SJCRH30 (cell line): ENCODE data around the gene APOLD1. TPM values are rescaled to one million over a fixed set of nuclear protein-coding genes. Genes with fewer than 3 reads are reported as not detected.
A peak's percentile ranks its signal among the peaks of the same experiment; 100 is the strongest.
"Not testable (repeated sequence)": the region's sequence is repeated elsewhere in the genome, so short reads cannot be mapped to it uniquely, and the experiment has no call there.

ENCODE experiments used
- DNase-seq, 2 experiments: peaks; one replicate each; pipeline ENCODE4 v3.0.0-alpha.2; 2015 to 2020
- H3K27ac ChIP-seq: fragments of 250-450 bp; sonication (Bioruptor Pico); 2 replicates; pipeline ENCODE4 v1.5.1; 2020; ENCODE audit warnings: mild to moderate bottlenecking, moderate library complexity
- H3K27me3 ChIP-seq: fragments of 250-450 bp; sonication (Bioruptor Pico); 2 replicates; pipeline ENCODE4 v1.5.1; 2020; ENCODE audit warnings: mild to moderate bottlenecking, moderate library complexity
- H3K36me3 ChIP-seq: fragments of 250-450 bp; sonication (Bioruptor Pico); 2 replicates; pipeline ENCODE4 v1.5.1; 2020; ENCODE audit warnings: mild to moderate bottlenecking, moderate library complexity
- H3K4me1 ChIP-seq: fragments of 250-450 bp; sonication (Bioruptor Pico); 2 replicates; pipeline ENCODE4 v1.5.1; 2020; ENCODE audit warnings: mild to moderate bottlenecking, moderate library complexity
- H3K4me3 ChIP-seq: fragments of 250-450 bp; sonication (Bioruptor Pico); 2 replicates; pipeline ENCODE4 v1.5.1; 2020; ENCODE audit warnings: mild to moderate bottlenecking, moderate library complexity
- H3K9me3 ChIP-seq: fragments of 250-450 bp; sonication (Bioruptor Pico); replicated peaks from 2 replicates; pipeline ENCODE4 v1.5.1; 2020; ENCODE audit warnings: mild to moderate bottlenecking, moderate library complexity
- total RNA-seq: library from RNA; depleted of rRNA; stranded (reverse); fragments of >200 nt; shearing (Covaris generic); gene quantifications from 2 replicates; pipeline ENCODE4 v1.2.3, GENCODE V29; 2014; rRNA removed

APOLD1 gene
- total RNA-seq, 1 experiment from 2014 or later, result 2.1 TPM

- no peak overlapping the region for H3K4me3 ChIP-seq
- no peaks in the 10 kb centered on the region for H3K9me3 ChIP-seq
- peaks cover 15% of the 10 kb centered on the region; the same call in 1 of the 2 replicates for H3K4me1 ChIP-seq
- no peaks in the 10 kb centered on the region for H3K27me3 ChIP-seq
- H3K36me3 ChIP-seq, result peaks cover 28% of the 10 kb centered on the region
- no peak for DNase-seq
- H3K27ac ChIP-seq, result no peak overlapping the region
Measured at GRCh38 chr12:12835378-12836146, 50.1 kb downstream of the APOLD1 start.

- H3K4me3 ChIP-seq, result no peak overlapping the region
- DNase-seq, result no peak
- H3K27ac ChIP-seq, result no peak overlapping the region
- H3K9me3 ChIP-seq, result no peaks in the 10 kb centered on the region
- peaks cover 15% of the 10 kb centered on the region; the same call in 1 of the 2 replicates for H3K4me1 ChIP-seq
- no peaks in the 10 kb centered on the region for H3K27me3 ChIP-seq
- H3K36me3 ChIP-seq, result peaks cover 22% of the 10 kb centered on the region
Measured at GRCh38 chr12:12836571-12836970, 51.1 kb downstream of the APOLD1 start.

GRCh38 chr12:12837025-12837812, 51.8 kb downstream of the APOLD1 start:
- peak; percentile 40 to 73 for DNase-seq
- H3K36me3 ChIP-seq, result peaks cover 18% of the 10 kb centered on the region
- no peak overlapping the region for H3K4me3 ChIP-seq
- H3K27ac ChIP-seq, result no peak overlapping the region
- H3K9me3 ChIP-seq, result no peaks in the 10 kb centered on the region
- H3K27me3 ChIP-seq, result no peaks in the 10 kb centered on the region
- peaks cover 15% of the 10 kb centered on the region; the same call in 1 of the 2 replicates for H3K4me1 ChIP-seq

GRCh38 chr12:12837813-12838153, 52.3 kb downstream of the APOLD1 start:
- Histone ChIP-seq H3K27me3 (no peaks in the 10 kb centered on the region), H3K27ac (no peak overlapping the region), H3K4me3 (no peak overlapping the region), H3K36me3 (peaks cover 12% of the 10 kb centered on the region), H3K9me3 (no peaks in the 10 kb centered on the region), H3K4me1 (peaks cover 15% of the 10 kb centered on the region; the same call in 1 of the 2 replicates)
- DNase-seq, result no peak

GRCh38 chr12:12839003-12839395, 53.5 kb downstream of the APOLD1 start:
- H3K27me3 ChIP-seq, result no peaks in the 10 kb centered on the region
- H3K27ac ChIP-seq, result no peak overlapping the region; the same call in 1 of the 2 replicates
- no peak for DNase-seq
- peaks cover 1% of the 10 kb centered on the region; the same call in 1 of the 2 replicates for H3K36me3 ChIP-seq
- no peak overlapping the region for H3K4me3 ChIP-seq
- no peaks in the 10 kb centered on the region for H3K9me3 ChIP-seq
- H3K4me1 ChIP-seq, result peaks cover 15% of the 10 kb centered on the region; the same call in 1 of the 2 replicates

GRCh38 chr12:12839439-12839838, 54.0 kb downstream of the APOLD1 start:
- peaks cover 15% of the 10 kb centered on the region; the same call in 1 of the 2 replicates for H3K4me1 ChIP-seq
- not testable (repeated sequence) for H3K36me3 ChIP-seq, H3K9me3 ChIP-seq, H3K4me3 ChIP-seq, H3K27me3 ChIP-seq, DNase-seq
- H3K27ac ChIP-seq, result peak overlapping the region; percentile 34

GRCh38 chr12:12839873-12840579, 54.6 kb downstream of the APOLD1 start:
- Histone ChIP-seq H3K9me3 (no peaks in the 10 kb centered on the region), H3K27ac (peak overlapping the region; percentile 34), H3K4me3 (no peak overlapping the region), H3K4me1 (peaks cover 15% of the 10 kb centered on the region; the same call in 1 of the 2 replicates), H3K27me3 (no peaks in the 10 kb centered on the region), H3K36me3 (no peaks in the 10 kb centered on the region)
- DNase-seq, result peak; percentile 45 to 69

GRCh38 chr12:12840580-12840899, 55.1 kb downstream of the APOLD1 start:
- peaks cover 15% of the 10 kb centered on the region; the same call in 1 of the 2 replicates for H3K4me1 ChIP-seq

More at GRCh38 chr12:12840580-12840899, 55.1 kb downstream of the APOLD1 start:
- Histone ChIP-seq H3K4me3 (no peak overlapping the region), H3K27me3 (no peaks in the 10 kb centered on the region), H3K9me3 (no peaks in the 10 kb centered on the region), H3K27ac (no peak overlapping the region), H3K36me3 (no peaks in the 10 kb centered on the region)
- DNase-seq, result no peak

Other genes with a start within 250 kb of the APOLD1 start
- gene DUSP16, start 222.8 kb upstream of the APOLD1 start, total RNA-seq, result 5.0 and 5.3 TPM in 2 replicates
- gene CREBL2, start 173.8 kb upstream of the APOLD1 start, total RNA-seq, result 7.6 and 7.9 TPM in 2 replicates
- gene GPR19, start 89.5 kb upstream of the APOLD1 start, total RNA-seq, result 1.1 and 1.3 TPM in 2 replicates
- gene CDKN1B, start 68.3 kb upstream of the APOLD1 start, total RNA-seq, result 37.1 and 37.6 TPM in 2 replicates
- gene DDX47, start 27.7 kb downstream of the APOLD1 start, total RNA-seq, result 86.8 and 98.2 TPM in 2 replicates
- 15.6 and 18.0 TPM in 2 replicates for gene GPRC5A, start 105.9 kb downstream of the APOLD1 start, total RNA-seq
- gene GPRC5D, start 166.5 kb downstream of the APOLD1 start, total RNA-seq, result not detected in 2 replicates
- 9.0 and 9.1 TPM in 2 replicates for gene HEBP1, start 214.6 kb downstream of the APOLD1 start, total RNA-seq